Loucy (cell line): Measurements from ENCODE around the gene CACNB2.

ENCODE experiments used
- H2AFZ ChIP-seq: fragments of 200-600 bp; sonication (generic); 2 replicates; pipeline ENCODE4 v1.6.0; 2016; ENCODE audit warnings: antibody characterized with exemption, mild to moderate bottlenecking, low read length, moderate library complexity
- H3F3A ChIP-seq: fragments of 200-600 bp; 2 replicates; pipeline ENCODE4 v1.6.0; 2016; ENCODE audit warnings: antibody characterized with exemption, low read depth, mild to moderate bottlenecking
- H3K27me3 ChIP-seq: fragments of 200-600 bp; sonication (generic); 2 replicates; pipeline ENCODE4 v1.6.1; 2014; ENCODE audit warnings: low read length, mild to moderate bottlenecking; ENCODE audit not compliant: insufficient read depth, poor library complexity, severe bottlenecking
- H3K36me3 ChIP-seq: fragments of 200-600 bp; sonication (generic); 2 replicates; pipeline ENCODE4 v1.6.1; 2016; ENCODE audit warnings: low read length; ENCODE audit not compliant: insufficient read depth
- H3K4me1 ChIP-seq: fragments of 200-600 bp; sonication (generic); 2 replicates; pipeline ENCODE4 v1.5.1; 2014; ENCODE audit warnings: low read length, mild to moderate bottlenecking; ENCODE audit not compliant: insufficient read depth, poor library complexity, severe bottlenecking
- H3K4me2 ChIP-seq: fragments of 200-600 bp; sonication (generic); 2 replicates; pipeline ENCODE4 v1.6.0; 2014; ENCODE audit warnings: antibody characterized with exemption, low read length, low read depth, mild to moderate bottlenecking; ENCODE audit not compliant: poor library complexity, severe bottlenecking
- H3K4me3 ChIP-seq: fragments of 200-600 bp; sonication (generic); 2 replicates; pipeline ENCODE4 v1.5.1; 2014; ENCODE audit warnings: low read length, mild to moderate bottlenecking, mixed read lengths; ENCODE audit not compliant: poor library complexity, severe bottlenecking
- H3K79me2 ChIP-seq: fragments of 200-600 bp; sonication (generic); 2 replicates; pipeline ENCODE4 v1.6.1; 2014; ENCODE audit warnings: low read length; ENCODE audit not compliant: insufficient read depth
- H3K9ac ChIP-seq: fragments of 200-600 bp; sonication (generic); 2 replicates; pipeline ENCODE4 v1.6.0; 2014; ENCODE audit warnings: mild to moderate bottlenecking, low read depth, low read length, moderate library complexity; ENCODE audit not compliant: poor library complexity, severe bottlenecking
- H3K9me2 ChIP-seq: fragments of 200-600 bp; sonication (generic); replicated peaks from 2 replicates; pipeline ENCODE4 v1.6.1; 2016; ENCODE audit warnings: low read depth, low read length, mixed read lengths
- H3K9me3 ChIP-seq: fragments of 200-600 bp; sonication (generic); 2 replicates; pipeline ENCODE4 v1.6.1; 2014; ENCODE audit warnings: mild to moderate bottlenecking, antibody characterized with exemption, low read length, low read depth; ENCODE audit not compliant: insufficient read depth
- H4K20me1 ChIP-seq: fragments of 200-600 bp; sonication (generic); 2 replicates; pipeline ENCODE4 v1.6.0; 2014; ENCODE audit warnings: antibody characterized with exemption, low read length, mild to moderate bottlenecking; ENCODE audit not compliant: insufficient read depth, poor library complexity, severe bottlenecking
- CTCF ChIP-seq: fragments of 200-600 bp; sonication (generic); conservative IDR thresholded peaks from 2 replicates; pipeline ENCODE4 v1.5.1; 2014; ENCODE audit warnings: mild to moderate bottlenecking, antibody characterized with exemption, low read length
- EZH2phosphoT487 ChIP-seq: fragments of 200-600 bp; IDR thresholded peaks from 2 replicates; pipeline ENCODE4 v1.6.1; 2018; ENCODE audit warnings: antibody characterized with exemption, mild to moderate bottlenecking, moderate library complexity, borderline replicate concordance

The CACNB2 gene

GRCh38 chr10:18122753-18123152 lies 17.5 kb upstream of the CACNB2 start:
- TF ChIP-seq EZH2phosphoT487 (no peak), CTCF (no peak)
- Histone ChIP-seq H3K4me3 (no peak overlapping the region), H2AFZ (no peak overlapping the region), H3K79me2 (no peaks in the 10 kb centered on the region), H3K4me2 (no peak overlapping the region), H3K9ac (no peak overlapping the region), H3K36me3 (no peaks in the 10 kb centered on the region), H4K20me1 (no peaks in the 10 kb centered on the region), H3K9me2 (no peaks in the 10 kb centered on the region), H3F3A (no peaks in the 10 kb centered on the region), H3K27me3 (no peaks in the 10 kb centered on the region), H3K9me3 (no peaks in the 10 kb centered on the region), H3K4me1 (no peaks in the 10 kb centered on the region)

- TF ChIP-seq CTCF, result no peak
- no peak for TF ChIP-seq EZH2phosphoT487
- H3K9ac ChIP-seq, result no peak overlapping the region
- no peak overlapping the region for H3K4me3 ChIP-seq
- no peaks in the 10 kb centered on the region for H3K9me2 ChIP-seq
- H3K4me2 ChIP-seq, result no peak overlapping the region
- H3K27me3 ChIP-seq, result no peaks in the 10 kb centered on the region
- no peaks in the 10 kb centered on the region for H3K36me3 ChIP-seq
- no peaks in the 10 kb centered on the region for H3K9me3 ChIP-seq
- no peaks in the 10 kb centered on the region for H4K20me1 ChIP-seq
- H2AFZ ChIP-seq, result no peak overlapping the region
- H3F3A ChIP-seq, result no peaks in the 10 kb centered on the region
- H3K79me2 ChIP-seq, result no peaks in the 10 kb centered on the region
- H3K4me1 ChIP-seq, result no peaks in the 10 kb centered on the region
These were observed 7.2 kb upstream of the CACNB2 start for GRCh38 chr10:18133046-18133445.

GRCh38 chr10:18134509-18134908 lies 5.7 kb upstream of the CACNB2 start:
- no peaks in the 10 kb centered on the region for H3K9me2 ChIP-seq
- H3K36me3 ChIP-seq, result no peaks in the 10 kb centered on the region
- no peak overlapping the region for H3K9ac ChIP-seq
- TF ChIP-seq EZH2phosphoT487, result no peak
- no peak for TF ChIP-seq CTCF
- H3K9me3 ChIP-seq, result no peaks in the 10 kb centered on the region
- H3K4me2 ChIP-seq, result no peak overlapping the region
- H3F3A ChIP-seq, result no peaks in the 10 kb centered on the region
- no peaks in the 10 kb centered on the region for H4K20me1 ChIP-seq
- no peak overlapping the region for H3K4me3 ChIP-seq
- H3K27me3 ChIP-seq, result peaks cover 1% of the 10 kb centered on the region
- no peak overlapping the region for H2AFZ ChIP-seq
- H3K79me2 ChIP-seq, result no peaks in the 10 kb centered on the region
- H3K4me1 ChIP-seq, result no peaks in the 10 kb centered on the region
